Hepatocyte (in vitro differentiated cells): ENCODE data around the gene CWF19L1.

Experiments
- CTCF ChIP-seq: fragments of 200-600 bp; sonication (generic); IDR thresholded peaks from 2 replicates; pipeline ENCODE4 v1.5.1; 2016; ENCODE audit warnings: antibody characterized with exemption, mild to moderate bottlenecking; ENCODE audit not compliant: poor library complexity
- EZH2phosphoT487 ChIP-seq: fragments of 200-600 bp; sonication (generic); IDR thresholded peaks from one replicate; pipeline ENCODE4 v1.6.1; 2018; ENCODE audit warnings: antibody characterized with exemption, mild to moderate bottlenecking, low read depth, moderate library complexity; ENCODE audit not compliant: unreplicated experiment, severe bottlenecking

- no peak for TF ChIP-seq CTCF
- no peak for TF ChIP-seq EZH2phosphoT487
Observed at GRCh38 chr10:100201549-100201948, 65.9 kb downstream of the CWF19L1 start.
